Peyer's patch (tissue), 4 donors: ENCODE results near the gene SRSF5. TPM values are rescaled to one million over a fixed set of nuclear protein-coding genes. Genes with fewer than 3 reads are reported as not detected.
A peak's percentile ranks its signal among the peaks of the same experiment; 100 is the strongest.

Source experiments
- DNase-seq, 3 donors: peaks; one replicate each; pipeline ENCODE4 v3.0.0-alpha.2; 2017 to 2019
- H3K27ac ChIP-seq, 4 donors: fragments of 200-600 bp; sonication (generic); one replicate each; pipeline ENCODE4 v1.5.1; 2016 to 2019
- H3K27me3 ChIP-seq, 2 donors: fragments of 200-600 bp; sonication (generic); one replicate each; pipeline ENCODE4 v1.5.1; 2019
- H3K36me3 ChIP-seq, 3 donors: fragments of 200-600 bp; sonication (generic); one replicate each; pipeline ENCODE4 v1.5.1; 2016 to 2019
- H3K4me1 ChIP-seq, 4 donors: fragments of 200-600 bp; sonication (generic); one replicate each; pipeline ENCODE4 v1.5.1; 2016 to 2019
- H3K4me3 ChIP-seq, 4 donors: fragments of 200-600 bp; sonication (generic); 1 replicate in 3 of 4; 2 replicates in 1 of 4; pipeline ENCODE4 v1.5.1; 2016 to 2019; ENCODE audit warnings: mild to moderate bottlenecking in 1 of 4
- H3K9me3 ChIP-seq, 4 donors: fragments of 200-600 bp; sonication (generic); one replicate each; pipeline ENCODE4 v1.5.1; 2016 to 2019; ENCODE audit warnings: mild to moderate bottlenecking in 1 of 4
- CTCF ChIP-seq, 6 experiments: fragments of 450-650 bp in 4 of 6; fragments of 200-600 bp in 2 of 6; sonication (generic) in 1 of 6; IDR thresholded peaks; one replicate each; pipeline ENCODE4 v1.5.1; 2017 to 2019; ENCODE audit warnings: antibody characterized with exemption in 6 of 6, mild to moderate bottlenecking in 3 of 6, moderate library complexity in 1 of 6
- POLR2A ChIP-seq, 2 donors: fragments of 450-650 bp; IDR thresholded peaks; one replicate each; pipeline ENCODE4 v1.5.1; 2017; ENCODE audit warnings: antibody characterized with exemption in 2 of 2, mild to moderate bottlenecking in 2 of 2, moderate library complexity in 2 of 2
- total RNA-seq, 4 donors: library from RNA; depleted of rRNA; stranded (reverse); fragments of >200 nt; gene quantifications; one replicate each; pipeline ENCODE4 v1.1.0, GENCODE V29; 2016

The SRSF5 gene
- total RNA-seq, 4 donors from 2014 or later = 339 to 528 (median 434) TPM

- Histone ChIP-seq H3K36me3 (no peaks in the 10 kb centered on the region), H3K27me3 (no peaks in the 10 kb centered on the region), H3K4me1 (no peaks in the 10 kb centered on the region), H3K9me3 (peaks cover 0 to 4% (median 0%) of the 10 kb centered on the region in 4 donors), H3K27ac (no peak overlapping the region), H3K4me3 (no peak overlapping the region)
- DNase-seq = no peak
- TF ChIP-seq CTCF (IDR thresholded peaks at IDR 0.05) = no peak
- no peak for TF ChIP-seq POLR2A (IDR thresholded peaks at IDR 0.05)
Measured at GRCh38 chr14:69741055-69741454, 25.9 kb upstream of the SRSF5 start.

DNA sequence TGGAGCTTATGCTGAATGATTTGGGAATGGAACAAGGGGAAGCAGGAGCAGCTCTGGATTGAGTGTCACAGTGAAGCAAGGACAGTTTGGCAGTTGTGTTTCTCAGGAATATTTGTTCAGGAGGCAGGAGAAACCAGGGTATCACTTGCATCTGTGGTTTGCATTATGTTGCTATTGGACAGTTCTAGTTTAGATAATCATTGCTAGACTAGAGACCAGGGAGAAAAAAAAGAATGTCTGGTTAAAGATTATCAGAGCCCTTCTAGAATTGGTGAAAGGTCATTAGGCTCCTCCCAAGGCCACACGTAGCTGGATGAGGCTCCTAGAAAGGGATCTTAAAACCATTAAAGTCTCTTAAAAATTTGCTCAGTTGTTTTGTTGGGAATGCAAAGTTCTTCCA lies 17.0 kb upstream of the SRSF5 start:
- Histone ChIP-seq H3K36me3 (no peaks in the 10 kb centered on the region), H3K4me3 (no peak overlapping the region), H3K27me3 (no peaks in the 10 kb centered on the region), H3K4me1 (peaks cover 0 to 3% (median 0%) of the 10 kb centered on the region in 4 donors), H3K27ac (peak overlapping the region in 3 of 4 donors; percentile 28 to 76 (median 71)), H3K9me3 (no peaks in the 10 kb centered on the region)
- DNase-seq = peak in 1 of 3 donors; percentile 63
- TF ChIP-seq POLR2A (IDR thresholded peaks at IDR 0.05) (no peak), CTCF (IDR thresholded peaks at IDR 0.05) (no peak)

GRCh38 chr14:69750495-69750894 lies 16.4 kb upstream of the SRSF5 start:
- Histone ChIP-seq H3K36me3 (no peaks in the 10 kb centered on the region), H3K27ac (peak overlapping the region in 3 of 4 donors; percentile 28 to 76 (median 71)), H3K4me1 (peaks cover 0 to 3% (median 0%) of the 10 kb centered on the region in 4 donors), H3K9me3 (no peaks in the 10 kb centered on the region), H3K4me3 (no peak overlapping the region), H3K27me3 (no peaks in the 10 kb centered on the region)
- no peak for DNase-seq
- TF ChIP-seq POLR2A (IDR thresholded peaks at IDR 0.05) = no peak
- TF ChIP-seq CTCF (IDR thresholded peaks at IDR 0.05) = no peak

DNA sequence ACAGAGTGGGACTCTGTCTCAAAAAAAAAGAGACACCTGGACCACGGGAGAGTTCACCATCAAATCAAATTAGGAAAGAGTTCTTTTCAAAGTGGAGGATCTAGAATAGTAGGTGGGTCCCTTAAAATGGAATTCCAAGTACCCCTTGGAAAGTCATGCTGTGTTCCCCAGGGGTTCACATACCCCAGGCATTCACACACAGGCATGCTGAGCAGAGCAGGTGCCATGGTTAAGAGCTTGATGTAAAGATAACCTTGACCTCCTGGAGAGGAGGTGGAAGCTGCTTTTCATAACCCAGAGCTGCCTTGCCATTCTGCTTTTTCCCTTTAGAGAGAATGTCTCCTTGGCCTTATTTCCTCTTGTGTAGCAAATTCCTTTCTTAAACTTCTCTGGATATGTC lies 14.2 kb upstream of the SRSF5 start:
- no peaks in the 10 kb centered on the region for H3K36me3 ChIP-seq
- H3K9me3 ChIP-seq = no peaks in the 10 kb centered on the region
- no peak for TF ChIP-seq POLR2A (IDR thresholded peaks at IDR 0.05)
- no peak for TF ChIP-seq CTCF (IDR thresholded peaks at IDR 0.05)
- no peak overlapping the region for H3K4me3 ChIP-seq
- no peaks in the 10 kb centered on the region for H3K27me3 ChIP-seq
- DNase-seq = no peak
- H3K4me1 ChIP-seq = peaks cover 0 to 4% (median 1%) of the 10 kb centered on the region in 4 donors
- H3K27ac ChIP-seq = no peak overlapping the region

GRCh38 chr14:69753860-69754259 lies 13.1 kb upstream of the SRSF5 start:
- Histone ChIP-seq H3K4me3 (no peak overlapping the region), H3K36me3 (no peaks in the 10 kb centered on the region), H3K9me3 (no peaks in the 10 kb centered on the region), H3K4me1 (peaks cover 0 to 4% (median 1%) of the 10 kb centered on the region in 4 donors), H3K27ac (peak overlapping the region in 1 of 4 donors; percentile 34), H3K27me3 (no peaks in the 10 kb centered on the region)
- DNase-seq = no peak
- no peak for TF ChIP-seq CTCF (IDR thresholded peaks at IDR 0.05)
- TF ChIP-seq POLR2A (IDR thresholded peaks at IDR 0.05) = no peak

- no peak for DNase-seq
- Histone ChIP-seq H3K36me3 (no peaks in the 10 kb centered on the region), H3K27ac (peak overlapping the region in 2 of 4 donors; percentile 34 to 94), H3K4me1 (peaks cover 0 to 4% (median 1%) of the 10 kb centered on the region in 4 donors), H3K9me3 (no peaks in the 10 kb centered on the region), H3K4me3 (no peak overlapping the region), H3K27me3 (no peaks in the 10 kb centered on the region)
- TF ChIP-seq CTCF (IDR thresholded peaks at IDR 0.05) (no peak), POLR2A (IDR thresholded peaks at IDR 0.05) (no peak)
Measured at GRCh38 chr14:69754487-69754886, 12.5 kb upstream of the SRSF5 start.
